ENCODE measurements around the gene GALNT17.

Gene GALNT17

DNA sequence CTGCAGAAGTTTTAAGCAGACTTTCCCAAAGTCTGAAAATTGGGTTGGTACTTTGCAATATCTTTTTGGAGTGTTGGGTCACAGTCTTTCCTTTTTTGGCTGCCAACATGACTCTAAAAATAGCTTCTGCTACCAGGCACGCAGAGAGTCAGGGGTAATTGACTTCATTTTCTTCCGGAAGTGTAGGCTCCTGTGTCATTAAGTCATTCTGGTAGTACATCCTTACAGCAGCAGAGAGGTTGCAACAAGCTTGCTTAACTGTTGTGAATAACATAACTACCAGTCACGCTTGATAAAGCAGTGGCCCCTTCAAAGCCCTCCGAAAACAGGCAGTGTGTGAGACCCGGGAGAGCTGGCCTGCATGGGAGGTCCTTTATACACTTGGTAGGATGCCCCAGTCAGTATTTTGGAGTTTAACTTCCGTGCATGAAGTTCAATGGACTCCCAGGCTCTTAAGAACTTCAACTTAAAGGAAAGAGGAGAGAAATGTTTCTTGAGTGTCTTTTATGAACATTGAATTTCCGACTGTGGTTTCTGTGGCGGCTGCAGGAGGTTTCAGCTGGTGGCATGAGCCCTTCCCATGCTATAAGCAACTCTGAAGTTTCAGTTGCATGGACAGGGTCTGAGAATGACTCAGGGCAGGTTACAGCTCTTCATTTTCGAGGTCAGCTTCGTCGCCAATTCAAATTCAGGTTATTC lies 310.7 kb downstream of the GALNT17 start:
- Histone ChIP-seq H3K4me1 (ENCODE audit: control extremely low read depth in 1 of 4, control insufficient read depth in 4 of 4, insufficient read depth in 4 of 4, low read length in 3 of 4) (peaks cover 3 to 13% (median 11%) of the 10 kb centered on the region in 4 experiments), H3K9me3 (ENCODE audit: control extremely low read depth in 1 of 5, control insufficient read depth in 4 of 5, insufficient read depth in 2 of 5, low read depth in 1 of 5, low read length in 4 of 5) (peaks cover 0 to 2% (median 0%) of the 10 kb centered on the region in 5 experiments), H3K27me3 (replicated peaks in 2 of 5; ENCODE audit: control insufficient read depth in 4 of 5, insufficient read depth in 5 of 5, low read length in 4 of 5) (peaks cover 0 to 3% (median 0%) of the 10 kb centered on the region in 5 experiments), H3K27ac (ENCODE audit: insufficient read depth in 1 of 2, low read depth in 1 of 2, low read length in 2 of 2, poor library complexity in 1 of 2, severe bottlenecking in 2 of 2) (no peak overlapping the region), H3K36me3 (ENCODE audit: control insufficient read depth in 4 of 4, insufficient read depth in 4 of 4, low read length in 3 of 4) (no peaks in the 10 kb centered on the region), H3K4me3 (ENCODE audit: control insufficient read depth in 1 of 7, extremely low read depth in 1 of 7, insufficient read depth in 4 of 7, low read depth in 2 of 7, low read length in 6 of 7) (peak overlapping the region in 3 of 7 experiments; percentile 12 to 45 (median 38))
- POLR2A ChIA-PET, result no interaction called here
- CTCF ChIA-PET, result no interaction called here
- DNase-seq, result peak; percentile 22 to 67 (median 54)
- WGBS (ENCODE audit: insufficient coverage), result 25% methylated on average over 10 of the region's 11 CpGs

GRCh38 chr7:71443191-71443530 lies 311.2 kb downstream of the GALNT17 start:
- Histone ChIP-seq H3K36me3 (ENCODE audit: control insufficient read depth in 4 of 4, insufficient read depth in 4 of 4, low read length in 3 of 4) (no peaks in the 10 kb centered on the region), H3K27me3 (replicated peaks in 2 of 5; ENCODE audit: control insufficient read depth in 4 of 5, insufficient read depth in 5 of 5, low read length in 4 of 5) (peaks cover 0 to 3% (median 0%) of the 10 kb centered on the region in 5 experiments), H3K4me3 (ENCODE audit: control insufficient read depth in 1 of 7, extremely low read depth in 1 of 7, insufficient read depth in 4 of 7, low read depth in 2 of 7, low read length in 6 of 7) (peak overlapping the region in 2 of 7 experiments; percentile 12 to 45), H3K27ac (ENCODE audit: insufficient read depth in 1 of 2, low read depth in 1 of 2, low read length in 2 of 2, poor library complexity in 1 of 2, severe bottlenecking in 2 of 2) (no peak overlapping the region), H3K9me3 (ENCODE audit: control extremely low read depth in 1 of 5, control insufficient read depth in 4 of 5, insufficient read depth in 2 of 5, low read depth in 1 of 5, low read length in 4 of 5) (peaks cover 0 to 2% (median 0%) of the 10 kb centered on the region in 5 experiments), H3K4me1 (ENCODE audit: control extremely low read depth in 1 of 4, control insufficient read depth in 4 of 4, insufficient read depth in 4 of 4, low read length in 3 of 4) (peaks cover 3 to 13% (median 11%) of the 10 kb centered on the region in 4 experiments)
- no peak for DNase-seq
- WGBS (ENCODE audit: insufficient coverage), result 62% methylated on average over 4 of the region's 6 CpGs
- CTCF ChIA-PET, result no interaction called here
- POLR2A ChIA-PET, result no interaction called here

- H3K27me3 ChIP-seq (replicated peaks in 2 of 5; ENCODE audit: control insufficient read depth in 4 of 5, insufficient read depth in 5 of 5, low read length in 4 of 5), result peaks cover 0 to 3% (median 0%) of the 10 kb centered on the region in 5 experiments
- DNase-seq, result no peak
- H3K4me1 ChIP-seq (ENCODE audit: control extremely low read depth in 1 of 4, control insufficient read depth in 4 of 4, insufficient read depth in 4 of 4, low read length in 3 of 4), result peaks cover 3 to 13% (median 11%) of the 10 kb centered on the region in 4 experiments
- H3K4me3 ChIP-seq (ENCODE audit: control insufficient read depth in 1 of 7, extremely low read depth in 1 of 7, insufficient read depth in 4 of 7, low read depth in 2 of 7, low read length in 6 of 7), result no peak overlapping the region
- WGBS (ENCODE audit: insufficient coverage), result 94% methylated on average over 2 of the region's 4 CpGs
- H3K36me3 ChIP-seq (ENCODE audit: control insufficient read depth in 4 of 4, insufficient read depth in 4 of 4, low read length in 3 of 4), result no peaks in the 10 kb centered on the region
- CTCF ChIA-PET, result no interaction called here
- POLR2A ChIA-PET, result no interaction called here
- H3K27ac ChIP-seq (ENCODE audit: insufficient read depth in 1 of 2, low read depth in 1 of 2, low read length in 2 of 2, poor library complexity in 1 of 2, severe bottlenecking in 2 of 2), result no peak overlapping the region
- peaks cover 0 to 2% (median 0%) of the 10 kb centered on the region in 5 experiments for H3K9me3 ChIP-seq (ENCODE audit: control extremely low read depth in 1 of 5, control insufficient read depth in 4 of 5, insufficient read depth in 2 of 5, low read depth in 1 of 5, low read length in 4 of 5)
These were observed 312.2 kb downstream of the GALNT17 start for GRCh38 chr7:71444130-71444529.

- H3K4me3 ChIP-seq (ENCODE audit: control insufficient read depth in 1 of 7, extremely low read depth in 1 of 7, insufficient read depth in 4 of 7, low read depth in 2 of 7, low read length in 6 of 7), result no peak overlapping the region
- 92% methylated on average over 2 of the region's 2 CpGs for WGBS (ENCODE audit: insufficient coverage)
- no peaks in the 10 kb centered on the region for H3K9me3 ChIP-seq (ENCODE audit: control extremely low read depth in 1 of 5, control insufficient read depth in 4 of 5, insufficient read depth in 2 of 5, low read depth in 1 of 5, low read length in 4 of 5)
- H3K36me3 ChIP-seq (ENCODE audit: control insufficient read depth in 4 of 4, insufficient read depth in 4 of 4, low read length in 3 of 4), result no peaks in the 10 kb centered on the region
- no peak for DNase-seq
- no peaks in the 10 kb centered on the region for H3K4me1 ChIP-seq (ENCODE audit: control extremely low read depth in 1 of 4, control insufficient read depth in 4 of 4, insufficient read depth in 4 of 4, low read length in 3 of 4)
- no peaks in the 10 kb centered on the region for H3K27me3 ChIP-seq (replicated peaks in 2 of 5; ENCODE audit: control insufficient read depth in 4 of 5, insufficient read depth in 5 of 5, low read length in 4 of 5)
- ChIA-PET CTCF (no interaction called here), POLR2A (no interaction called here)
- H3K27ac ChIP-seq (ENCODE audit: insufficient read depth in 1 of 2, low read depth in 1 of 2, low read length in 2 of 2, poor library complexity in 1 of 2, severe bottlenecking in 2 of 2), result no peak overlapping the region
These were observed 321.7 kb downstream of the GALNT17 start for GRCh38 chr7:71453630-71454029.

DNA sequence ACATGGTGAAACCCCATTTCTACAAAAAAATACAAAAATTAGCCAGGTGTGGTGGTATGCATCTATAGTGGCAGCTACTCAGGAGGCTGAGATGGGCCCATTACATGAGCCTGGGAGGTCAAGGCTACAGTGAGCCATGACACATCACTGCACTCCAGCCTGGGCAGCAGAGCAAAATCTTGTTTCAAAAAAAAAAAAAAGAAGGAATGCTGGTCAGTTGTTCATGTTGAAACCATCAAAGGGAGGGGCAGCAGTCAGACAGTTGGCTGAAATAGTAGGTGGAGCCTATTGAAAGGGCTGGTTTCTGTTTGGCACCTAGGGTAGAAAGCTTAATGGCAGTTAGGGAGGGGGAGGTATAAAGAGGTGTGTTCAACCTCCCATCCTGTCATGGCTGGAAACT lies 323.0 kb downstream of the GALNT17 start:
- Histone ChIP-seq H3K4me1 (ENCODE audit: control extremely low read depth in 1 of 4, control insufficient read depth in 4 of 4, insufficient read depth in 4 of 4, low read length in 3 of 4) (no peaks in the 10 kb centered on the region), H3K36me3 (ENCODE audit: control insufficient read depth in 4 of 4, insufficient read depth in 4 of 4, low read length in 3 of 4) (no peaks in the 10 kb centered on the region), H3K27me3 (replicated peaks in 2 of 5; ENCODE audit: control insufficient read depth in 4 of 5, insufficient read depth in 5 of 5, low read length in 4 of 5) (no peaks in the 10 kb centered on the region), H3K9me3 (ENCODE audit: control extremely low read depth in 1 of 5, control insufficient read depth in 4 of 5, insufficient read depth in 2 of 5, low read depth in 1 of 5, low read length in 4 of 5) (no peaks in the 10 kb centered on the region), H3K4me3 (ENCODE audit: control insufficient read depth in 1 of 7, extremely low read depth in 1 of 7, insufficient read depth in 4 of 7, low read depth in 2 of 7, low read length in 6 of 7) (no peak overlapping the region), H3K27ac (ENCODE audit: insufficient read depth in 1 of 2, low read depth in 1 of 2, low read length in 2 of 2, poor library complexity in 1 of 2, severe bottlenecking in 2 of 2) (no peak overlapping the region)
- no peak for DNase-seq
- ChIA-PET POLR2A (no interaction called here), CTCF (no interaction called here)

GRCh38 chr7:71457021-71457420 lies 325.1 kb downstream of the GALNT17 start:
- ChIA-PET POLR2A (no interaction called here), CTCF (no interaction called here)
- Histone ChIP-seq H3K4me3 (ENCODE audit: control insufficient read depth in 1 of 7, extremely low read depth in 1 of 7, insufficient read depth in 4 of 7, low read depth in 2 of 7, low read length in 6 of 7) (no peak overlapping the region), H3K36me3 (ENCODE audit: control insufficient read depth in 4 of 4, insufficient read depth in 4 of 4, low read length in 3 of 4) (no peaks in the 10 kb centered on the region), H3K4me1 (ENCODE audit: control extremely low read depth in 1 of 4, control insufficient read depth in 4 of 4, insufficient read depth in 4 of 4, low read length in 3 of 4) (no peaks in the 10 kb centered on the region), H3K27me3 (replicated peaks in 2 of 5; ENCODE audit: control insufficient read depth in 4 of 5, insufficient read depth in 5 of 5, low read length in 4 of 5) (no peaks in the 10 kb centered on the region), H3K9me3 (ENCODE audit: control extremely low read depth in 1 of 5, control insufficient read depth in 4 of 5, insufficient read depth in 2 of 5, low read depth in 1 of 5, low read length in 4 of 5) (no peaks in the 10 kb centered on the region), H3K27ac (ENCODE audit: insufficient read depth in 1 of 2, low read depth in 1 of 2, low read length in 2 of 2, poor library complexity in 1 of 2, severe bottlenecking in 2 of 2) (no peak overlapping the region)
- DNase-seq, result no peak
- WGBS (ENCODE audit: insufficient coverage), result 74% methylated on average over 3 of the region's 4 CpGs

DNA sequence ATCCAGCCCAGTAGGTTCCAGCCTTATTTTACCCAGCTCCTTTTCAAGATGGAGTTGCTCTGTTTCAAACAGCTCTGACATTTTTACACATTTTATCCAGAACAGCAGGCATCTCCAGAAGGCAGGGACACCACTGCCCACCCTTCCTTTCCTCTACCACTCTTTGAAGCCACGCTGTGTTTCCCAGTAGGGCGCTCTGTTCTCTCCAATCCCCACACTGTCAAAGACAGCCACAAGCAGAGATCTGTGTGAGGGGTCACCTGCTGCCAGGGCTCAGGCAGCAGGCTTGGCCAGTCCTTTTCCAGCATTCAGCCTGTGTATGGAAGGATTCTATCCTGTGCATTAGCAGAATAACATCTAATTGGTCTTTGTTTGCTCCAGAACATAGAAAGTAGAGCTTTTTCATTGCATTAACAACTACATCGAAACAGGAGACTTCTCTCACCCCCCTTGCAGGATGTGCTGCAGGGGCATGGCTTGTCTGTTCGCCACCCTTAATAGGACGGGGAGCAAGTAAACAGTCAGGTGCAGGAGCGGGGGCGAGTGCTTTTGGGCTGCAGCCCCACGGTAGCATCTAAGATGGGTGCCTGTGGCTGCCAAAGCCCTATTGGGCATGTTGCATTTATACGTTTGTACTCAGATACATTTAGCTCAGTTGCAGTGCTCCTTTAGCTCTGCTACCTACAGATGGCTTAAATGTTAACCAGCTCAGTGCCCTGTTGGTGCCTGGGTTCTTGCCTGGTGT lies 326.1 kb downstream of the GALNT17 start:
- POLR2A ChIA-PET, result no interaction called here
- CTCF ChIA-PET, result interaction anchor here (1.1 kb wide), 1 partner anchor 9 kb away, joined by 3 read pairs; no protein-coding TSS in a partner anchor
- 50% methylated on average over 8 of the region's 9 CpGs for WGBS (ENCODE audit: insufficient coverage)

More for the DNA sequence above, 326.1 kb downstream of the GALNT17 start:
- H3K4me3 ChIP-seq (ENCODE audit: control insufficient read depth in 1 of 7, extremely low read depth in 1 of 7, insufficient read depth in 4 of 7, low read depth in 2 of 7, low read length in 6 of 7), result no peak overlapping the region
- H3K4me1 ChIP-seq (ENCODE audit: control extremely low read depth in 1 of 4, control insufficient read depth in 4 of 4, insufficient read depth in 4 of 4, low read length in 3 of 4), result no peaks in the 10 kb centered on the region
- no peak overlapping the region for H3K27ac ChIP-seq (ENCODE audit: insufficient read depth in 1 of 2, low read depth in 1 of 2, low read length in 2 of 2, poor library complexity in 1 of 2, severe bottlenecking in 2 of 2)
- no peaks in the 10 kb centered on the region for H3K36me3 ChIP-seq (ENCODE audit: control insufficient read depth in 4 of 4, insufficient read depth in 4 of 4, low read length in 3 of 4)
- H3K27me3 ChIP-seq (replicated peaks in 2 of 5; ENCODE audit: control insufficient read depth in 4 of 5, insufficient read depth in 5 of 5, low read length in 4 of 5), result peaks cover 0 to 2% (median 0%) of the 10 kb centered on the region in 5 experiments
- no peak for DNase-seq
- no peaks in the 10 kb centered on the region for H3K9me3 ChIP-seq (ENCODE audit: control extremely low read depth in 1 of 5, control insufficient read depth in 4 of 5, insufficient read depth in 2 of 5, low read depth in 1 of 5, low read length in 4 of 5)

All from common myeloid progenitor, CD34-positive (primary cell).